ENCODE data around the gene CHERP.

Gene CHERP

GRCh38 chr19:16579381-16579780 lies 37.1 kb upstream of the CHERP start:
- TF ChIP-seq Cebpa-rat (IDR thresholded peaks at IDR 0.05): no peak
- Histone ChIP-seq H3K4me3 (no peak overlapping the region), H3K27ac (peak overlapping the region in 3 of 11 experiments; percentile 6 to 40 (median 26); a peak in 5 of 22 replicates), H3K9ac (peak overlapping the region in 6 of 11 experiments; percentile 1 to 56 (median 12); a peak in 8 of 22 replicates), H4K20me1 (peaks cover 97 to 100% (median 98%) of the 10 kb centered on the region in 11 experiments), H3K9me3 (replicated peaks in 1 of 11) (no peaks in the 10 kb centered on the region), H3K4me2 (peak overlapping the region in 9 of 11 experiments; percentile 18 to 66 (median 43); a peak in 17 of 22 replicates), H3K4me1 (peaks cover 55 to 66% (median 60%) of the 10 kb centered on the region in 10 experiments), H3K36me3 (peaks cover 49 to 80% (median 72%) of the 10 kb centered on the region in 11 experiments), H3K27me3 (no peaks in the 10 kb centered on the region)

- H3K27me3 ChIP-seq: no peaks in the 10 kb centered on the region
- no peak overlapping the region for H3K4me3 ChIP-seq
- peaks cover 54 to 65% (median 58%) of the 10 kb centered on the region in 10 experiments for H3K4me1 ChIP-seq
- no peak for TF ChIP-seq Cebpa-rat (IDR thresholded peaks at IDR 0.05)
- no peak overlapping the region for H3K27ac ChIP-seq
- H3K36me3 ChIP-seq: peaks cover 53 to 90% (median 78%) of the 10 kb centered on the region in 11 experiments
- H3K9me3 ChIP-seq (replicated peaks in 1 of 11): no peaks in the 10 kb centered on the region
- H3K9ac ChIP-seq: peak overlapping the region in 1 of 11 experiments; percentile 40; a peak in 2 of 22 replicates
- no peak overlapping the region for H3K4me2 ChIP-seq
- H4K20me1 ChIP-seq: peaks cover 87 to 99% (median 95%) of the 10 kb centered on the region in 11 experiments
Measured at GRCh38 chr19:16577531-16577985, 35.3 kb upstream of the CHERP start.

- Histone ChIP-seq H3K27me3 (no peaks in the 10 kb centered on the region), H3K4me2 (no peak overlapping the region), H4K20me1 (peaks cover 81 to 93% (median 89%) of the 10 kb centered on the region in 11 experiments), H3K4me3 (no peak overlapping the region), H3K4me1 (peaks cover 47 to 58% (median 52%) of the 10 kb centered on the region in 10 experiments), H3K27ac (no peak overlapping the region), H3K9me3 (replicated peaks in 1 of 11) (no peaks in the 10 kb centered on the region), H3K36me3 (peaks cover 53 to 84% (median 78%) of the 10 kb centered on the region in 11 experiments), H3K9ac (no peak overlapping the region; a peak in 1 of 22 replicates)
- no peak for TF ChIP-seq Cebpa-rat (IDR thresholded peaks at IDR 0.05)
Measured at GRCh38 chr19:16576690-16577530, 34.7 kb upstream of the CHERP start.

GRCh38 chr19:16575861-16576689 lies 33.8 kb upstream of the CHERP start:
- H3K4me2 ChIP-seq: no peak overlapping the region
- H3K9ac ChIP-seq: peak overlapping the region in 1 of 11 experiments; percentile 8; a peak in 3 of 22 replicates
- H3K27ac ChIP-seq: no peak overlapping the region
- peaks cover 73 to 93% (median 82%) of the 10 kb centered on the region in 11 experiments for H4K20me1 ChIP-seq
- H3K36me3 ChIP-seq: peaks cover 52 to 75% (median 70%) of the 10 kb centered on the region in 11 experiments
- TF ChIP-seq Cebpa-rat (IDR thresholded peaks at IDR 0.05): no peak
- peaks cover 44 to 55% (median 49%) of the 10 kb centered on the region in 10 experiments for H3K4me1 ChIP-seq
- no peak overlapping the region for H3K4me3 ChIP-seq
- H3K9me3 ChIP-seq (replicated peaks in 1 of 11): no peaks in the 10 kb centered on the region
- H3K27me3 ChIP-seq: no peaks in the 10 kb centered on the region

- peak overlapping the region in 6 of 11 experiments; percentile 20 to 95 (median 88); a peak in 4 of 22 replicates for H3K9ac ChIP-seq
- H3K4me1 ChIP-seq: peaks cover 46 to 55% (median 50%) of the 10 kb centered on the region in 10 experiments
- H3K4me3 ChIP-seq: no peak overlapping the region
- peaks cover 65 to 93% (median 78%) of the 10 kb centered on the region in 11 experiments for H4K20me1 ChIP-seq
- H3K4me2 ChIP-seq: peak overlapping the region in 5 of 11 experiments; percentile 92 to 100 (median 99); a peak in 5 of 22 replicates
- no peaks in the 10 kb centered on the region for H3K27me3 ChIP-seq
- no peak for TF ChIP-seq Cebpa-rat (IDR thresholded peaks at IDR 0.05)
- no peak overlapping the region for H3K27ac ChIP-seq
- H3K36me3 ChIP-seq: peaks cover 50 to 73% (median 66%) of the 10 kb centered on the region in 11 experiments
- no peaks in the 10 kb centered on the region for H3K9me3 ChIP-seq (replicated peaks in 1 of 11)
Measured at GRCh38 chr19:16575282-16575681, 33.0 kb upstream of the CHERP start.

- TF ChIP-seq Cebpa-rat (IDR thresholded peaks at IDR 0.05): 0 out of 22 replicates have a peak, but pooled peaks of 1 of the 11 experiments have one; percentile 7
- Histone ChIP-seq H3K27ac (no peak overlapping the region), H3K27me3 (no peaks in the 10 kb centered on the region), H3K9ac (peak overlapping the region in 10 of 11 experiments; percentile 86 to 95 (median 90); a peak in 17 of 22 replicates), H3K4me2 (peak overlapping the region; percentile 92 to 100 (median 98)), H3K4me3 (peak overlapping the region; percentile 81 to 99 (median 94)), H3K9me3 (replicated peaks in 1 of 11) (no peaks in the 10 kb centered on the region), H3K4me1 (peaks cover 34 to 46% (median 41%) of the 10 kb centered on the region in 10 experiments), H4K20me1 (peaks cover 51 to 92% (median 78%) of the 10 kb centered on the region in 11 experiments), H3K36me3 (peaks cover 59 to 75% (median 71%) of the 10 kb centered on the region in 11 experiments)
Measured at GRCh38 chr19:16573925-16574324, 31.7 kb upstream of the CHERP start.

- H3K4me1 ChIP-seq: peaks cover 34 to 46% (median 41%) of the 10 kb centered on the region in 10 experiments
- H3K4me3 ChIP-seq: peak overlapping the region; percentile 81 to 99 (median 94)
- H3K4me2 ChIP-seq: peak overlapping the region; percentile 92 to 100 (median 98)
- H3K36me3 ChIP-seq: peaks cover 59 to 75% (median 71%) of the 10 kb centered on the region in 11 experiments
- H3K9me3 ChIP-seq (replicated peaks in 1 of 11): no peaks in the 10 kb centered on the region
- peaks cover 45 to 91% (median 76%) of the 10 kb centered on the region in 11 experiments; a peak in 21 of 22 replicates for H4K20me1 ChIP-seq
- no peaks in the 10 kb centered on the region for H3K27me3 ChIP-seq
- no peak for TF ChIP-seq Cebpa-rat (IDR thresholded peaks at IDR 0.05)
- peak overlapping the region in 10 of 11 experiments; percentile 77 to 91 (median 86); a peak in 17 of 22 replicates for H3K27ac ChIP-seq
- H3K9ac ChIP-seq: peak overlapping the region; percentile 86 to 95 (median 90)
Measured at GRCh38 chr19:16573296-16573695, 31.1 kb upstream of the CHERP start.
